Activated CD8-positive, alpha-beta T cell treated with anti-CD3 and anti-CD28 coated beads, Interleukin-2, amount 10 ng/mL, durations not matched to agents 7 days and 5 days (primary cell): ENCODE results near the gene IL1R2. TPM values are rescaled to one million over a fixed set of nuclear protein-coding genes. Genes with fewer than 3 reads are reported as not detected.

Experiments used
- ATAC-seq: fragments of 150-1000 bp; cut with Tn5 transposase; one replicate; pipeline ENCODE4 v1.10.0; 2021; ENCODE audit warnings: moderate library complexity
- CTCF ChIA-PET: fragments of 350-600 bp; sonication (Branson Sonifier 250); formaldehyde crosslinking; loops from one replicate; lab custom pipeline; 2021; ENCODE audit warnings: antibody characterized with exemption; lab: Charles Lee
- POLR2A ChIA-PET: fragments of 350-600 bp; sonication (Branson Sonifier 250); formaldehyde crosslinking; loops from one replicate; lab custom pipeline; 2021; ENCODE audit warnings: antibody characterized with exemption; lab: Charles Lee
- DNase-seq: peaks from one replicate; pipeline ENCODE4 v3.0.0-alpha.2; 2020
- H3K27ac Mint-ChIP-seq: one replicate; pipeline ENCODE4 v1.8.0; 2021; ENCODE audit warnings: mild to moderate bottlenecking, mixed read lengths
- H3K27me3 Mint-ChIP-seq: one replicate; pipeline ENCODE4 v1.8.0; 2021; ENCODE audit warnings: low read depth, mixed read lengths
- H3K36me3 Mint-ChIP-seq: one replicate; pipeline ENCODE4 v1.8.0; 2021; ENCODE audit warnings: low read depth, mixed read lengths
- H3K4me1 Mint-ChIP-seq: one replicate; pipeline ENCODE4 v1.8.0; 2021; ENCODE audit warnings: low read depth, mixed read lengths
- H3K4me3 Mint-ChIP-seq: one replicate; pipeline ENCODE4 v1.8.0; 2021; ENCODE audit warnings: mild to moderate bottlenecking, mixed read lengths
- H3K9me3 Mint-ChIP-seq: one replicate; pipeline ENCODE4 v1.8.0; 2022; ENCODE audit warnings: mixed read lengths; ENCODE audit not compliant: insufficient read depth
- total RNA-seq, 2 experiments: library from RNA; stranded (reverse); gene quantifications; one replicate each; pipeline ENCODE4 v1.2.3, GENCODE V29; 2021

The IL1R2 gene
- not detected for total RNA-seq

- Mint-ChIP-seq H3K27ac (no peak within 1 kb of the TSS), H3K9me3 (no peaks in the 10 kb centered on the region), H3K36me3 (no peaks in the 10 kb centered on the region), H3K4me3 (no peak within 1 kb of the TSS), H3K4me1 (peaks cover 29% of the 10 kb centered on the region), H3K27me3 (peaks cover 47% of the 10 kb centered on the region)
- ATAC-seq (no peak), DNase-seq (no peak)
- CTCF ChIA-PET = no interaction called here
- POLR2A ChIA-PET = no interaction called here
These were observed at the start of gene IL1R2 for GRCh38 chr2:101991721-101992145. TSS of gene IL1R2 (plus strand) at chr2:101991960. CDS start at chr2:102008576, 16,616 bp downstream.

GRCh38 chr2:101942851-101943250, 48.9 kb upstream of the IL1R2 start:
- ChIA-PET CTCF (interaction anchor here (1.2 kb wide), 1 partner anchor 58 kb away, joined by 3 read pairs; no protein-coding TSS in a partner anchor), POLR2A (no interaction called here)
- H3K4me1 Mint-ChIP-seq = no peaks in the 10 kb centered on the region
- ATAC-seq = no peak
- no peaks in the 10 kb centered on the region for H3K36me3 Mint-ChIP-seq
- H3K27me3 Mint-ChIP-seq = peaks cover 20% of the 10 kb centered on the region
- H3K4me3 Mint-ChIP-seq = no peak overlapping the region
- peaks cover 7% of the 10 kb centered on the region for H3K9me3 Mint-ChIP-seq
- DNase-seq = no peak
- H3K27ac Mint-ChIP-seq = no peak overlapping the region

- DNase-seq = no peak
- Mint-ChIP-seq H3K9me3 (peaks cover 3% of the 10 kb centered on the region), H3K4me3 (no peak overlapping the region), H3K27ac (no peak overlapping the region), H3K27me3 (peaks cover 5% of the 10 kb centered on the region), H3K36me3 (no peaks in the 10 kb centered on the region), H3K4me1 (no peaks in the 10 kb centered on the region)
- no peak for ATAC-seq
- CTCF ChIA-PET = no interaction called here
- POLR2A ChIA-PET = no interaction called here
These were observed 45.3 kb upstream of the IL1R2 start for GRCh38 chr2:101946372-101947039.

GRCh38 chr2:101947374-101947773, 44.4 kb upstream of the IL1R2 start:
- Mint-ChIP-seq H3K4me3 (no peak overlapping the region), H3K27me3 (peaks cover 5% of the 10 kb centered on the region), H3K36me3 (no peaks in the 10 kb centered on the region), H3K9me3 (peaks cover 3% of the 10 kb centered on the region), H3K4me1 (no peaks in the 10 kb centered on the region), H3K27ac (no peak overlapping the region)
- DNase-seq = no peak
- ChIA-PET CTCF (no interaction called here), POLR2A (no interaction called here)
- ATAC-seq = no peak

- Mint-ChIP-seq H3K36me3 (no peaks in the 10 kb centered on the region), H3K27me3 (peaks cover 3% of the 10 kb centered on the region), H3K4me1 (no peaks in the 10 kb centered on the region), H3K9me3 (peaks cover 3% of the 10 kb centered on the region), H3K4me3 (no peak overlapping the region), H3K27ac (no peak overlapping the region)
- ChIA-PET POLR2A (no interaction called here), CTCF (no interaction called here)
- no peak for DNase-seq
- no peak for ATAC-seq
These were observed 43.1 kb upstream of the IL1R2 start for GRCh38 chr2:101948625-101949155.

GRCh38 chr2:101949304-101949703, 42.5 kb upstream of the IL1R2 start:
- no peaks in the 10 kb centered on the region for H3K36me3 Mint-ChIP-seq
- ChIA-PET CTCF (no interaction called here), POLR2A (no interaction called here)
- no peaks in the 10 kb centered on the region for H3K4me1 Mint-ChIP-seq
- peaks cover 3% of the 10 kb centered on the region for H3K9me3 Mint-ChIP-seq
- DNase-seq (no peak), ATAC-seq (no peak)
- H3K4me3 Mint-ChIP-seq = no peak overlapping the region
- no peak overlapping the region for H3K27ac Mint-ChIP-seq
- peaks cover 3% of the 10 kb centered on the region for H3K27me3 Mint-ChIP-seq

- ATAC-seq = no peak
- POLR2A ChIA-PET = no interaction called here
- no peak overlapping the region for H3K27ac Mint-ChIP-seq
- no peaks in the 10 kb centered on the region for H3K36me3 Mint-ChIP-seq
- peaks cover 3% of the 10 kb centered on the region for H3K9me3 Mint-ChIP-seq
- CTCF ChIA-PET = no interaction called here
- no peaks in the 10 kb centered on the region for H3K4me1 Mint-ChIP-seq
- no peak for DNase-seq
- H3K27me3 Mint-ChIP-seq = no peaks in the 10 kb centered on the region
- no peak overlapping the region for H3K4me3 Mint-ChIP-seq
These were observed 40.5 kb upstream of the IL1R2 start for GRCh38 chr2:101951296-101951695.

GRCh38 chr2:101952551-101952950, 39.2 kb upstream of the IL1R2 start:
- no peak for ATAC-seq
- peaks cover 13% of the 10 kb centered on the region for H3K9me3 Mint-ChIP-seq
- no peak overlapping the region for H3K4me3 Mint-ChIP-seq
- no peaks in the 10 kb centered on the region for H3K4me1 Mint-ChIP-seq
- CTCF ChIA-PET = no interaction called here
- H3K36me3 Mint-ChIP-seq = no peaks in the 10 kb centered on the region
- peaks cover under 1% of the 10 kb centered on the region for H3K27me3 Mint-ChIP-seq
- no peak for DNase-seq
- POLR2A ChIA-PET = no interaction called here
- no peak overlapping the region for H3K27ac Mint-ChIP-seq

- H3K27me3 Mint-ChIP-seq = peaks cover 2% of the 10 kb centered on the region
- H3K4me1 Mint-ChIP-seq = no peaks in the 10 kb centered on the region
- DNase-seq (no peak), ATAC-seq (no peak)
- H3K4me3 Mint-ChIP-seq = no peak overlapping the region
- ChIA-PET CTCF (no interaction called here), POLR2A (no interaction called here)
- H3K27ac Mint-ChIP-seq = no peak overlapping the region
- peaks cover 21% of the 10 kb centered on the region for H3K9me3 Mint-ChIP-seq
- H3K36me3 Mint-ChIP-seq = no peaks in the 10 kb centered on the region
These were observed 35.0 kb upstream of the IL1R2 start for GRCh38 chr2:101956465-101957438.

GRCh38 chr2:101958061-101958460, 33.7 kb upstream of the IL1R2 start:
- Mint-ChIP-seq H3K4me3 (no peak overlapping the region), H3K27me3 (peaks cover 2% of the 10 kb centered on the region), H3K36me3 (no peaks in the 10 kb centered on the region), H3K27ac (no peak overlapping the region), H3K9me3 (peaks cover 21% of the 10 kb centered on the region), H3K4me1 (no peaks in the 10 kb centered on the region)
- CTCF ChIA-PET = no interaction called here
- ATAC-seq (no peak), DNase-seq (no peak)
- POLR2A ChIA-PET = no interaction called here

GRCh38 chr2:101960819-101961337, 30.9 kb upstream of the IL1R2 start:
- CTCF ChIA-PET = no interaction called here
- POLR2A ChIA-PET = no interaction called here
- ATAC-seq (no peak), DNase-seq (no peak)
- H3K27ac Mint-ChIP-seq = no peak overlapping the region
- no peaks in the 10 kb centered on the region for H3K4me1 Mint-ChIP-seq
- peaks cover 21% of the 10 kb centered on the region for H3K9me3 Mint-ChIP-seq
- H3K27me3 Mint-ChIP-seq = peaks cover 2% of the 10 kb centered on the region
- no peaks in the 10 kb centered on the region for H3K36me3 Mint-ChIP-seq
- H3K4me3 Mint-ChIP-seq = no peak overlapping the region
